ENCODE results near the gene PTPN14. TPM values are rescaled to one million over a fixed set of nuclear protein-coding genes. Genes with fewer than 3 reads are reported as not detected.

Gene PTPN14
- total RNA-seq, 1 donor from 2014 or later, result 136 TPM

DNA sequence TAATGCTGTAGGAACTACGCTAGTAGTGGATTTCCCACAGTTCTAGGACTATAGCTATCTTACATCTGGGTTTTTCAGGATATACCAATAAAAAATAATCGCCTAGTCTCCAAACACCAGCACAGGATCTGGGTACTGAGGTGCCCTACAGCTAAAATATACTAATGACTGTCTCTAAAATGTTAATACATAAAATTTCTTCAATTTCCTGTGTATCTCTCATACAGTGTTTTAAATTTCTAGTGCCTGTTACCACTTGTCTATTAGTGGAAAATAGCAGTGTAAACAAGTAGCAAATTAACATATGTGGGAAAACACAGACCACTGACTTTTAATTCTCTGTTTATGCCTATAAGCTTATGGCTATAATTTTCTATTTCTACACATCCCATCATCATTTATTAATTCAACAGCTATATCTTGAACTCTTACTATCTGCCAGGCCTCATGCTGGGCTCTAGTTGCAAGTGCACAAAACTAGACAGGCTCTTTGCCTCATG is 16.1 kb upstream of the PTPN14 start:
- Mint-ChIP-seq H3K36me3 (ENCODE audit: low read depth) (no peaks in the 10 kb centered on the region), H3K4me3 (ENCODE audit: unreplicated experiment) (no peak overlapping the region), H3K4me1 (ENCODE audit: low read depth) (peaks cover 64% of the 10 kb centered on the region), H3K27ac (ENCODE audit: unreplicated experiment) (peak overlapping the region; percentile 88), H3K9me3 (ENCODE audit: low read depth) (no peaks in the 10 kb centered on the region), H3K27me3 (ENCODE audit: low read depth) (no peaks in the 10 kb centered on the region)
- no peak for DNase-seq (ENCODE audit: low spot score)
- TF ChIP-seq, protein P1, sequence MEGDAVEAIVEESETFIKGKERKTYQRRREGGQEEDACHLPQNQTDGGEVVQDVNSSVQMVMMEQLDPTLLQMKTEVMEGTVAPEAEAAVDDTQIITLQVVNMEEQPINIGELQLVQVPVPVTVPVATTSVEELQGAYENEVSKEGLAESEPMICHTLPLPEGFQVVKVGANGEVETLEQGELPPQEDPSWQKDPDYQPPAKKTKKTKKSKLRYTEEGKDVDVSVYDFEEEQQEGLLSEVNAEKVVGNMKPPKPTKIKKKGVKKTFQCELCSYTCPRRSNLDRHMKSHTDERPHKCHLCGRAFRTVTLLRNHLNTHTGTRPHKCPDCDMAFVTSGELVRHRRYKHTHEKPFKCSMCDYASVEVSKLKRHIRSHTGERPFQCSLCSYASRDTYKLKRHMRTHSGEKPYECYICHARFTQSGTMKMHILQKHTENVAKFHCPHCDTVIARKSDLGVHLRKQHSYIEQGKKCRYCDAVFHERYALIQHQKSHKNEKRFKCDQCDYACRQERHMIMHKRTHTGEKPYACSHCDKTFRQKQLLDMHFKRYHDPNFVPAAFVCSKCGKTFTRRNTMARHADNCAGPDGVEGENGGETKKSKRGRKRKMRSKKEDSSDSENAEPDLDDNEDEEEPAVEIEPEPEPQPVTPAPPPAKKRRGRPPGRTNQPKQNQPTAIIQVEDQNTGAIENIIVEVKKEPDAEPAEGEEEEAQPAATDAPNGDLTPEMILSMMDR (IDR thresholded peaks at IDR 0.05), result no peak

DNA sequence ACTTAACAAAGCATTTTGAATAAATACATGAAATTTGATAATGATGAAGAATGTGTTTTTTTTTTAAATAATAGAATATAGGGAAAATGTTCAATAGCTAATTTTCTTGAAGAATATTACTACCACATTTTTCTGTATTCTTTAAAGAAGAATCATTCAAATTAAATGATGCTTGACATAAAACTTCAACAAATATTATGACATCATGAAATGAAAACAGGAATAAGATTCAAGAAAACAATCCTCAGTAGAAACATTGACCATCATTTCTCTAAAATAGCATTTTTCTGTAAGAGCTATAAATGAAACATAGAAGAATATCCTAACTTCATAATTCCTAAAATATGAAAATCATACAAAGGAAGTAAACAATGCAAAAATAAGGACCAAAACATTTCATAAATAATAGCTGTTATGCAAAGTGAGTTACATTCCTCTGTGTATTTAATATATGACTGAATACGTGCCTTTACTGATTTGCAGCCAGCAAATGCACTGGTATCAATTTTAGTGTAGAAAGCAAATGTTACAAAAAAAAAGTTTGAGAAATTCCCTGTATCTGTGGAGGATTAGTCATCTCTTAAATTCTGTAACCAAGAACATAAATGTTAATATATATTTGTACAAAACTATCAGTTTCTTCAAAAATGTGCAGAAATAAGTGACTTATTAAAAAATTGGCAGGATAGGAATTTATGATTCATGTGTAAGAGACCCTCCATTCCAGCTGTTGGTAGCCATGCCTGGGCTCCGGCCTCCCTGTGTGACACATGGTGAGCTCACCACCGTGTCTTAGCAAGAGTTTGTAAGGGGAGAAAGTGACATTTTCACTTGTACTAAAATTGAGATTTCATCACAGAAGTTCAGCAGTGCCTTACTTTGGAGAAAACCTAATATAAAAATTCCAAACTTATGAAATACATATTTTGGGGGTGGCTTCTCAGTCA is 15.0 kb upstream of the PTPN14 start:
- Mint-ChIP-seq H3K27me3 (ENCODE audit: low read depth) (no peaks in the 10 kb centered on the region), H3K9me3 (ENCODE audit: low read depth) (no peaks in the 10 kb centered on the region), H3K36me3 (ENCODE audit: low read depth) (no peaks in the 10 kb centered on the region), H3K4me3 (ENCODE audit: unreplicated experiment) (no peak overlapping the region), H3K4me1 (ENCODE audit: low read depth) (peaks cover 55% of the 10 kb centered on the region), H3K27ac (ENCODE audit: unreplicated experiment) (peak overlapping the region; percentile 88)
- TF ChIP-seq, protein P1 (IDR thresholded peaks at IDR 0.05), result no peak
- no peak for DNase-seq (ENCODE audit: low spot score)

DNA sequence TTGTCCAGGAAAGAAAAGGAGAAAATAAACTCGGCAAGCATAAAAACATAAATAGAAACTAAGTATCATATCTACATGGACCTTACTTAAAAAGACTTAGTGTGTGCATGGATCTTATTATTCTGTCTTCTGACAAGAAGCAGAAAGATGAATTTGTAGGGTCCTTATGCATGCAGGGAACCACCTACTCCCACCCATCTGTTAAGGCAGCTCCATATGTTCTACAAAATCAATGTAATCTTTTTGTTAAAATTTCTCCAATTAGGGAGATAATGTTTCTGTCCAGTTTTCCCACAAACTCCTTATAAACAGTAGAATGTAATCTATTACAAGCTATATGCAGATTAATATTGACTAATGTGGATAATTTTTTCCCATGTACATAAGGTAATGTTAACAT is 13.9 kb upstream of the PTPN14 start:
- H3K27me3 Mint-ChIP-seq (ENCODE audit: low read depth), result no peaks in the 10 kb centered on the region
- TF ChIP-seq, protein P1 (IDR thresholded peaks at IDR 0.05), result no peak
- H3K27ac Mint-ChIP-seq (ENCODE audit: unreplicated experiment), result no peak overlapping the region
- no peak overlapping the region for H3K4me3 Mint-ChIP-seq (ENCODE audit: unreplicated experiment)
- H3K36me3 Mint-ChIP-seq (ENCODE audit: low read depth), result no peaks in the 10 kb centered on the region
- H3K9me3 Mint-ChIP-seq (ENCODE audit: low read depth), result no peaks in the 10 kb centered on the region
- no peak for DNase-seq (ENCODE audit: low spot score)
- H3K4me1 Mint-ChIP-seq (ENCODE audit: low read depth), result peaks cover 46% of the 10 kb centered on the region

DNA sequence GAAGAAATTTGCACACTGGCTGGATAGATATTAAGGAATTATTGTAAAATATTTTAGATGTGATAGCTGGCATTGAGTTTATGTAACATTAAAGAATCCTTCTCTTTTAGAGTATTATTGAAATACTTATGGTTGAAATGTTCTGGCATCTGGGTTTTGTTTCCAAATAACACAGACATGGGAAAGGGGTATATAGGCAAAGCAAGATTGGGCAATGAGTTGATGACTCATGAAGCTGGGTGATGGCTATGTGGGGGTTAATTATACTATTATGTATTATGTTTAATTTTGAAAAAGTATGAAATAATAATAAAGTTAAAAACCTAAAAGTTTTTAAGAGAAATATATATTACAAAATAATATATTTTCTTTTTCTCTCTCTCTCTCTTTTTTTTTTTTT is 12.5 kb upstream of the PTPN14 start:
- DNase-seq (ENCODE audit: low spot score), result no peak
- Mint-ChIP-seq H3K27ac (ENCODE audit: unreplicated experiment) (no peak overlapping the region), H3K36me3 (ENCODE audit: low read depth) (no peaks in the 10 kb centered on the region), H3K4me3 (ENCODE audit: unreplicated experiment) (no peak overlapping the region), H3K9me3 (ENCODE audit: low read depth) (no peaks in the 10 kb centered on the region), H3K4me1 (ENCODE audit: low read depth) (peaks cover 38% of the 10 kb centered on the region), H3K27me3 (ENCODE audit: low read depth) (no peaks in the 10 kb centered on the region)
- TF ChIP-seq, protein P1 (IDR thresholded peaks at IDR 0.05), result no peak

DNA sequence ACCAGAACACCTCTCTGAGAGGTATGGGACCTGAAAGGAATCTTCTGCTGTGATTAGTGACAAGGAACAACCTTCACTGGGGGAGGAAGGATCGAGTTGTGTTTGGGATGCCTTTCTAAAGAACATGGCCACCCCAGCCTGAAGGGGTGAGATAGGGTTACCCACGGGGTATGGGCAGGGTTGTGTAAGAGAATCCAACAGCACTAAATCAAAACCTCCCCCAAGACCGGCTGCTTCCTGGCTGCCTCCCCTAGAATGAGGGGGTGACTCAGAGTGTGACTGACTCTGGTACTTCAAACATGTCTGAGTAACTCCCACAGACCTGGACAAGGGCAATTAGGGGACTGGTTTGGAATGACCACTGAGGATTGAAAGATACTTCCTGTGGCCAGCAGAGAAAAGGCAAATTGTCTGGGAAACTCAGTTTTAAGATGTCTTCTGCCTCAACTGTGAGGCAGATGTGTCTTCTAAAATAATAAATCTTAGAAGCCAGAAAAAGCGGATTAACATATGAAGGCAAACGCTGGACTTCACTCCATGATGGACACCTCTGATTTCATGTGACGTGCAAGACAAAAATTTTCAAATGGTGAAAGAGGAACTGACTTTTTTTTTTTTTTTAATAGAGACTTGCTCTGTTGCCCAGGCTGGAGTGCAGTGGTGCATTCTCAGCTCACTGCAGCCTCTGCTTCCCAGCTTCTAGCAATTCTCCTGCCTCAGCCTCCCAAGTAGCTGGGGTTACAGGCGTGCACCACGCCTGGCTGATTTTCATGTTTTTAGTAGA is 6.7 kb upstream of the PTPN14 start:
- no peaks in the 10 kb centered on the region for H3K27me3 Mint-ChIP-seq (ENCODE audit: low read depth)
- TF ChIP-seq, protein P1 (IDR thresholded peaks at IDR 0.05), result no peak
- H3K4me3 Mint-ChIP-seq (ENCODE audit: unreplicated experiment), result no peak overlapping the region
- peak overlapping the region; percentile 69 for H3K27ac Mint-ChIP-seq (ENCODE audit: unreplicated experiment)
- no peaks in the 10 kb centered on the region for H3K9me3 Mint-ChIP-seq (ENCODE audit: low read depth)
- DNase-seq (ENCODE audit: low spot score), result no peak
- H3K36me3 Mint-ChIP-seq (ENCODE audit: low read depth), result no peaks in the 10 kb centered on the region
- peaks cover 30% of the 10 kb centered on the region for H3K4me1 Mint-ChIP-seq (ENCODE audit: low read depth)
